Endodermal cell (in vitro differentiated cells): Measurements from ENCODE around the gene ZNF335. TPM values are rescaled to one million over a fixed set of nuclear protein-coding genes. Genes with fewer than 3 reads are reported as not detected.

Experiments used
- DNase-seq: peaks from one replicate; pipeline ENCODE4 v3.0.0-alpha.2; 2017
- H3K27ac ChIP-seq: 2 replicates; pipeline ENCODE4 v1.5.1; 2013; ENCODE audit warnings: mild to moderate bottlenecking, low read depth, low read length, moderate library complexity
- H3K27me3 ChIP-seq: 2 replicates; pipeline ENCODE4 v1.6.1; 2013; ENCODE audit warnings: mild to moderate bottlenecking, low read length, moderate library complexity; ENCODE audit not compliant: insufficient read depth, control insufficient read depth, poor library complexity, severe bottlenecking
- H3K36me3 ChIP-seq: 2 replicates; pipeline ENCODE4 v1.7.0; 2013; ENCODE audit warnings: mild to moderate bottlenecking, low read length, moderate library complexity; ENCODE audit not compliant: control insufficient read depth, insufficient read depth
- H3K4me1 ChIP-seq: one replicate; pipeline ENCODE4 v1.7.0; 2013; ENCODE audit warnings: low read length; ENCODE audit not compliant: control insufficient read depth, insufficient read depth
- H3K4me3 ChIP-seq: 2 replicates; pipeline ENCODE4 v1.5.1; 2013; ENCODE audit warnings: mild to moderate bottlenecking, low read length, moderate library complexity
- H3K9ac ChIP-seq: 2 replicates; pipeline ENCODE4 v1.6.1; 2013; ENCODE audit warnings: mild to moderate bottlenecking, low read length, moderate library complexity; ENCODE audit not compliant: poor library complexity, severe bottlenecking; ENCODE audit errors: extremely low read depth
- H3K9me3 ChIP-seq: 2 replicates; pipeline ENCODE4 v1.6.1; 2013; ENCODE audit warnings: mild to moderate bottlenecking, low read length, moderate library complexity; ENCODE audit not compliant: control insufficient read depth
- H3K27ac Mint-ChIP-seq: 2 replicates; pipeline ENCODE4 v1.8.0; 2020; ENCODE audit warnings: mixed read lengths
- H3K27me3 Mint-ChIP-seq: 2 replicates; pipeline ENCODE4 v1.8.0; 2021; ENCODE audit warnings: mild to moderate bottlenecking, mixed read lengths; ENCODE audit not compliant: insufficient read depth
- H3K36me3 Mint-ChIP-seq: 2 replicates; pipeline ENCODE4 v1.8.0; 2020; ENCODE audit warnings: low read depth, mixed read lengths
- H3K4me1 Mint-ChIP-seq: 2 replicates; pipeline ENCODE4 v1.8.0; 2020; ENCODE audit warnings: mixed read lengths
- H3K4me3 Mint-ChIP-seq: 2 replicates; pipeline ENCODE4 v1.8.0; 2020; ENCODE audit warnings: mild to moderate bottlenecking, moderate library complexity, mixed read lengths
- H3K9me3 Mint-ChIP-seq: 2 replicates; pipeline ENCODE4 v1.8.0; 2020; ENCODE audit warnings: mild to moderate bottlenecking, mixed read lengths
- CTCF ChIP-seq: fragments of 200-600 bp; sonication (generic); conservative IDR thresholded peaks from 2 replicates; pipeline ENCODE4 v1.5.0; 2021; ENCODE audit warnings: antibody characterized with exemption, mild to moderate bottlenecking
- WGBS, 2 experiments: methylation state at CpG; one replicate each; pipeline versions ENCODE4 v1.1.5 to v1.1.7; 2013; ENCODE audit warnings: missing lambda C conversion rate in 2 of 2, mixed read lengths in 1 of 2; ENCODE audit not compliant: insufficient coverage in 1 of 2, insufficient read length in 1 of 2; 5-methylcytosine and 5-hydroxymethylcytosine counted together
- total RNA-seq, 2 donors: library from RNA; stranded (reverse); fragmentation: NEBNext Ultra II Directional in 1 of 2; extraction: Animal tissue kit (Norgen Biotek cat#: 25700) in 1 of 2; gene quantifications; 2 replicates in 1 of 2; 3 replicates in 1 of 2; pipeline ENCODE4 v1.2.1, GENCODE V29; 2021

The ZNF335 gene
- total RNA-seq, 2 donors from 2014 or later = 18.3 to 21.0 TPM

- Mint-ChIP-seq H3K9me3 (no peaks in the 10 kb centered on the region), H3K4me1 (peaks cover 20% of the 10 kb centered on the region), H3K27ac (no peak overlapping the region), H3K27me3 (no peaks in the 10 kb centered on the region), H3K36me3 (peaks cover 61% of the 10 kb centered on the region), H3K4me3 (no peak overlapping the region)
- no peak for DNase-seq
- no peaks in the 10 kb centered on the region for H3K27me3 ChIP-seq
- H3K9ac ChIP-seq = no peak overlapping the region
- H3K4me3 ChIP-seq = no peak overlapping the region
- H3K27ac ChIP-seq = no peak overlapping the region
- 91 to 97% methylated on average over 12 to 13 of the region's 13 CpGs for WGBS, 2 experiments
- peaks cover 64% of the 10 kb centered on the region for H3K36me3 ChIP-seq
- no peaks in the 10 kb centered on the region for H3K9me3 ChIP-seq
- peaks cover 14% of the 10 kb centered on the region for H3K4me1 ChIP-seq
- no peak for TF ChIP-seq CTCF
Observed at GRCh38 chr20:45940469-45940868, 31.5 kb downstream of the ZNF335 start.

GRCh38 chr20:45940053-45940452 lies 31.9 kb downstream of the ZNF335 start:
- Histone ChIP-seq H3K9me3 (no peaks in the 10 kb centered on the region), H3K27me3 (no peaks in the 10 kb centered on the region), H3K4me3 (no peak overlapping the region), H3K9ac (no peak overlapping the region), H3K27ac (no peak overlapping the region), H3K4me1 (peaks cover 14% of the 10 kb centered on the region), H3K36me3 (peaks cover 61% of the 10 kb centered on the region)
- TF ChIP-seq CTCF = no peak
- Mint-ChIP-seq H3K27ac (no peak overlapping the region), H3K27me3 (no peaks in the 10 kb centered on the region), H3K4me3 (no peak overlapping the region), H3K4me1 (peaks cover 20% of the 10 kb centered on the region), H3K36me3 (peaks cover 57% of the 10 kb centered on the region), H3K9me3 (no peaks in the 10 kb centered on the region)
- no peak for DNase-seq
- 95% methylated on average over 3 of the region's 3 CpGs for WGBS, 2 experiments

GRCh38 chr20:45938727-45939438 lies 33.1 kb downstream of the ZNF335 start:
- peaks cover 49% of the 10 kb centered on the region for H3K36me3 ChIP-seq

More at GRCh38 chr20:45938727-45939438, 33.1 kb downstream of the ZNF335 start:
- H3K4me1 Mint-ChIP-seq = peaks cover 20% of the 10 kb centered on the region
- no peak overlapping the region for H3K4me3 Mint-ChIP-seq
- H3K9me3 Mint-ChIP-seq = no peaks in the 10 kb centered on the region
- peak overlapping the region; percentile 5 for H3K4me3 ChIP-seq
- no peak overlapping the region for H3K27ac ChIP-seq
- H3K9ac ChIP-seq = no peak overlapping the region
- peak overlapping the region; percentile 86 for H3K27ac Mint-ChIP-seq
- peaks cover 14% of the 10 kb centered on the region for H3K4me1 ChIP-seq
- peak; percentile 90 for DNase-seq
- no peak for TF ChIP-seq CTCF
- WGBS, 2 experiments = 82 to 93% methylated on average over 5 to 13 of the region's 13 CpGs
- no peaks in the 10 kb centered on the region for H3K9me3 ChIP-seq
- H3K27me3 ChIP-seq = no peaks in the 10 kb centered on the region
- H3K36me3 Mint-ChIP-seq = peaks cover 45% of the 10 kb centered on the region
- H3K27me3 Mint-ChIP-seq = no peaks in the 10 kb centered on the region
